ENCODE data around the gene GRIA4. TPM values are rescaled to one million over a fixed set of nuclear protein-coding genes. Genes with fewer than 3 reads are reported as not detected.

GRIA4 gene
- total and polyA plus RNA-seq, 4 donors: not detected

DNA sequence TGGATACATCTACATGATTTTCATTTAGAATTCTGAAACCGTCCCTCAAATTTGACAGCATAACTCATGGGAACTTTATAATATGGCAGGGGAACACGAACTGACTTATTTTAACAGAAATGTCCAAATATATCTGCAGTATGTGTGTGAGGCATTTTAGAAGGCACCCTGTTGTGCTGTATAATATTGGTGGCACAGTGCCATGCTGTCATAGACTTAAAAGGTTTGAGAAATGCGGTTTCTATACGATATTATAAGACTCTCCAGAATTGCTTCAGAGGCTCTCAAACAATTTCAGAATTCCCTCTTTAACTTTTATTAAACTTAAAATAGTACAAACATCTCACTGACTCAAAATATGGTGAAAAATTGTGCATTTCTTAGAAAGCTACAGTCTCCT lies 230.5 kb downstream of the GRIA4 start:
- Histone ChIP-seq H3K27me3 (ENCODE audit: control insufficient read depth in 4 of 4, insufficient read depth in 4 of 4, low read length in 3 of 4) (peaks cover 0 to 3% (median 0%) of the 10 kb centered on the region in 4 donors), H3K36me3 (ENCODE audit: control insufficient read depth in 4 of 4, insufficient read depth in 3 of 4, low read depth in 1 of 4, low read length in 3 of 4) (no peaks in the 10 kb centered on the region), H3K9me3 (ENCODE audit: control insufficient read depth in 4 of 4, low read length in 3 of 4) (peaks cover 0 to 3% (median 1%) of the 10 kb centered on the region in 4 donors), H3K27ac (ENCODE audit: low read depth in 1 of 2, low read length in 2 of 2) (no peak overlapping the region), H3K9ac (ENCODE audit: low read depth in 1 of 2, low read length in 2 of 2) (no peak overlapping the region), H3K4me1 (ENCODE audit: control insufficient read depth in 4 of 4, insufficient read depth in 4 of 4, low read length in 3 of 4) (no peaks in the 10 kb centered on the region), H3K4me3 (ENCODE audit: low read depth in 1 of 3, low read length in 3 of 3) (no peak overlapping the region)
- WGBS: 76% methylated on average over 4 of the region's 4 CpGs
- DNase-seq (ENCODE audit: low spot score): no peak
- no peak for TF ChIP-seq HNF4G (IDR thresholded peaks at IDR 0.05)
- no peak for TF ChIP-seq GABPA (IDR thresholded peaks at IDR 0.05 in 1 of 2, conservative IDR thresholded peaks at IDR 0.05 in 1 of 2)
- TF ChIP-seq CTCF (IDR thresholded peaks at IDR 0.05; ENCODE audit: low read depth, low read length, missing input control): no peak
- TF ChIP-seq RXRA (IDR thresholded peaks at IDR 0.05): no peak
- no peak for TF ChIP-seq NR2F2 (IDR thresholded peaks at IDR 0.05)

GRCh38 chr11:105852403-105852802 lies 242.5 kb downstream of the GRIA4 start:
- Histone ChIP-seq H3K27ac (ENCODE audit: low read depth in 1 of 2, low read length in 2 of 2) (no peak overlapping the region), H3K4me1 (ENCODE audit: control insufficient read depth in 4 of 4, insufficient read depth in 4 of 4, low read length in 3 of 4) (no peaks in the 10 kb centered on the region), H3K9ac (ENCODE audit: low read depth in 1 of 2, low read length in 2 of 2) (no peak overlapping the region), H3K36me3 (ENCODE audit: control insufficient read depth in 4 of 4, insufficient read depth in 3 of 4, low read depth in 1 of 4, low read length in 3 of 4) (no peaks in the 10 kb centered on the region), H3K27me3 (ENCODE audit: control insufficient read depth in 4 of 4, insufficient read depth in 4 of 4, low read length in 3 of 4) (peaks cover 0 to 3% (median 0%) of the 10 kb centered on the region in 4 donors), H3K9me3 (ENCODE audit: control insufficient read depth in 4 of 4, low read length in 3 of 4) (no peaks in the 10 kb centered on the region), H3K4me3 (ENCODE audit: low read depth in 1 of 3, low read length in 3 of 3) (no peak overlapping the region)
- TF ChIP-seq, protein P1, sequence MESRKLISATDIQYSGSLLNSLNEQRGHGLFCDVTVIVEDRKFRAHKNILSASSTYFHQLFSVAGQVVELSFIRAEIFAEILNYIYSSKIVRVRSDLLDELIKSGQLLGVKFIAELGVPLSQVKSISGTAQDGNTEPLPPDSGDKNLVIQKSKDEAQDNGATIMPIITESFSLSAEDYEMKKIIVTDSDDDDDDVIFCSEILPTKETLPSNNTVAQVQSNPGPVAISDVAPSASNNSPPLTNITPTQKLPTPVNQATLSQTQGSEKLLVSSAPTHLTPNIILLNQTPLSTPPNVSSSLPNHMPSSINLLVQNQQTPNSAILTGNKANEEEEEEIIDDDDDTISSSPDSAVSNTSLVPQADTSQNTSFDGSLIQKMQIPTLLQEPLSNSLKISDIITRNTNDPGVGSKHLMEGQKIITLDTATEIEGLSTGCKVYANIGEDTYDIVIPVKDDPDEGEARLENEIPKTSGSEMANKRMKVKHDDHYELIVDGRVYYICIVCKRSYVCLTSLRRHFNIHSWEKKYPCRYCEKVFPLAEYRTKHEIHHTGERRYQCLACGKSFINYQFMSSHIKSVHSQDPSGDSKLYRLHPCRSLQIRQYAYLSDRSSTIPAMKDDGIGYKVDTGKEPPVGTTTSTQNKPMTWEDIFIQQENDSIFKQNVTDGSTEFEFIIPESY (IDR thresholded peaks at IDR 0.05): no peak
- no peak for TF ChIP-seq JUND (IDR thresholded peaks at IDR 0.05)
- no peak for TF ChIP-seq FOXA2 (IDR thresholded peaks at IDR 0.05)
- TF ChIP-seq EGR1 (IDR thresholded peaks at IDR 0.05; ENCODE audit: low read depth in 2 of 2): no peak
- no peak for TF ChIP-seq CTCF (IDR thresholded peaks at IDR 0.05; ENCODE audit: low read depth, low read length, missing input control)
- TF ChIP-seq RAD21 (IDR thresholded peaks at IDR 0.05): no peak
- TF ChIP-seq TAF1 (conservative IDR thresholded peaks at IDR 0.05): no peak
- no peak for TF ChIP-seq HNF4G (IDR thresholded peaks at IDR 0.05)
- TF ChIP-seq GABPA (IDR thresholded peaks at IDR 0.05 in 1 of 2, conservative IDR thresholded peaks at IDR 0.05 in 1 of 2): no peak
- no peak for TF ChIP-seq YY1 (IDR thresholded peaks at IDR 0.05)
- TF ChIP-seq, protein P2, sequence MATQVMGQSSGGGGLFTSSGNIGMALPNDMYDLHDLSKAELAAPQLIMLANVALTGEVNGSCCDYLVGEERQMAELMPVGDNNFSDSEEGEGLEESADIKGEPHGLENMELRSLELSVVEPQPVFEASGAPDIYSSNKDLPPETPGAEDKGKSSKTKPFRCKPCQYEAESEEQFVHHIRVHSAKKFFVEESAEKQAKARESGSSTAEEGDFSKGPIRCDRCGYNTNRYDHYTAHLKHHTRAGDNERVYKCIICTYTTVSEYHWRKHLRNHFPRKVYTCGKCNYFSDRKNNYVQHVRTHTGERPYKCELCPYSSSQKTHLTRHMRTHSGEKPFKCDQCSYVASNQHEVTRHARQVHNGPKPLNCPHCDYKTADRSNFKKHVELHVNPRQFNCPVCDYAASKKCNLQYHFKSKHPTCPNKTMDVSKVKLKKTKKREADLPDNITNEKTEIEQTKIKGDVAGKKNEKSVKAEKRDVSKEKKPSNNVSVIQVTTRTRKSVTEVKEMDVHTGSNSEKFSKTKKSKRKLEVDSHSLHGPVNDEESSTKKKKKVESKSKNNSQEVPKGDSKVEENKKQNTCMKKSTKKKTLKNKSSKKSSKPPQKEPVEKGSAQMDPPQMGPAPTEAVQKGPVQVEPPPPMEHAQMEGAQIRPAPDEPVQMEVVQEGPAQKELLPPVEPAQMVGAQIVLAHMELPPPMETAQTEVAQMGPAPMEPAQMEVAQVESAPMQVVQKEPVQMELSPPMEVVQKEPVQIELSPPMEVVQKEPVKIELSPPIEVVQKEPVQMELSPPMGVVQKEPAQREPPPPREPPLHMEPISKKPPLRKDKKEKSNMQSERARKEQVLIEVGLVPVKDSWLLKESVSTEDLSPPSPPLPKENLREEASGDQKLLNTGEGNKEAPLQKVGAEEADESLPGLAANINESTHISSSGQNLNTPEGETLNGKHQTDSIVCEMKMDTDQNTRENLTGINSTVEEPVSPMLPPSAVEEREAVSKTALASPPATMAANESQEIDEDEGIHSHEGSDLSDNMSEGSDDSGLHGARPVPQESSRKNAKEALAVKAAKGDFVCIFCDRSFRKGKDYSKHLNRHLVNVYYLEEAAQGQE (IDR thresholded peaks at IDR 0.05): no peak
- TF ChIP-seq RXRA (IDR thresholded peaks at IDR 0.05): no peak
- TF ChIP-seq ATF3 (IDR thresholded peaks at IDR 0.05): no peak
- no peak for TF ChIP-seq HNF4A (conservative IDR thresholded peaks at IDR 0.05)
- no peak for DNase-seq (ENCODE audit: low spot score)
- 73% methylated on average over 3 of the region's 3 CpGs for WGBS

Data from liver (tissue), 9 donors.